ENCODE data around the gene SOBP. TPM values are rescaled to one million over a fixed set of nuclear protein-coding genes. Genes with fewer than 3 reads are reported as not detected.

SOBP gene
- total and polyA plus RNA-seq, 2 donors (not counting 3 experiments of a cell fraction or from before 2014, with no cell fraction given): 0.35 to 6.6 TPM

GRCh38 chr6:107545763-107546162 lies 55.8 kb downstream of the SOBP start:
- ChIA-PET POLR2A (no interaction called here), CTCF (no interaction called here)
- TF ChIP-seq EZH2 (IDR thresholded peaks at IDR 0.05; ENCODE audit: borderline replicate concordance, low read depth, low read length, severe bottlenecking) (no peak), CTCF (IDR thresholded peaks at IDR 0.05; ENCODE audit: extremely low read depth in 1 of 2, insufficient read depth in 1 of 2, low read depth in 1 of 2, low read length in 2 of 2) (no peak), POLR2AphosphoS5 (IDR thresholded peaks at IDR 0.05; ENCODE audit: insufficient read depth, low read depth, low read length) (no peak), JUN (IDR thresholded peaks at IDR 0.05; ENCODE audit: borderline replicate concordance, insufficient read depth, insufficient read length, low read depth) (no peak), MYC (IDR thresholded peaks at IDR 0.05; ENCODE audit: low read depth, low read length) (no peak), FOS (IDR thresholded peaks at IDR 0.05; ENCODE audit: borderline replicate concordance, insufficient read depth, low read length) (no peak), MAX (IDR thresholded peaks at IDR 0.05; ENCODE audit: insufficient read depth, insufficient read length) (no peak), POLR2A (IDR thresholded peaks at IDR 0.05; ENCODE audit: low read depth, low read length) (no peak), GATA2 (IDR thresholded peaks at IDR 0.05; ENCODE audit: insufficient read depth, insufficient read length, low read depth, low read length) (no peak)
- no peak overlapping the region for H3K9ac ChIP-seq (replicated peaks; ENCODE audit: extremely low read depth, insufficient read depth, low read length)
- no peaks in the 10 kb centered on the region for H3K9me3 ChIP-seq (replicated peaks; ENCODE audit: control insufficient read depth, insufficient read depth, low read length)
- H4K20me1 ChIP-seq (replicated peaks; ENCODE audit: control insufficient read depth, extremely low read depth, insufficient read depth, low read length): no peaks in the 10 kb centered on the region
- dilution Hi-C loops (cut with MboI; ENCODE audit: extremely low pct_ligation_motif_present, low sequenced_read_pairs) (no loop called here), intact Hi-C loops (cut with micrococcal nuclease) (no loop called here)
- no peaks in the 10 kb centered on the region for H3K4me1 ChIP-seq (ENCODE audit: control insufficient read depth, extremely low read depth, insufficient read depth, low read length)
- H3K79me2 ChIP-seq (ENCODE audit: control insufficient read depth, insufficient read depth, low read length): no peaks in the 10 kb centered on the region
- no peak overlapping the region for H3K27ac ChIP-seq (ENCODE audit: insufficient read depth, low read depth, low read length)
- no peaks in the 10 kb centered on the region for H3K27me3 ChIP-seq (ENCODE audit: control insufficient read depth in 2 of 2, insufficient read depth in 2 of 2, low read length in 2 of 2)
- H3K9me1 ChIP-seq (replicated peaks; ENCODE audit: control insufficient read depth, extremely low read depth, insufficient read depth, low read length): no peaks in the 10 kb centered on the region
- H2AFZ ChIP-seq (ENCODE audit: low read depth, low read length): no peak overlapping the region
- DNase-seq (ENCODE audit: low read depth, low spot score) (no peak), FAIRE-seq (no peak)
- no peak overlapping the region for H3K4me3 ChIP-seq (replicated peaks in 1 of 3; ENCODE audit: insufficient read depth in 1 of 3, low read depth in 1 of 3, low read length in 3 of 3)
- BruUV-seq (replicated peaks): no TSS peak
- H3K4me2 ChIP-seq (ENCODE audit: insufficient read depth, low read length): no peak overlapping the region
- H3K36me3 ChIP-seq (ENCODE audit: control insufficient read depth in 2 of 2, extremely low read depth in 1 of 2, insufficient read depth in 2 of 2, low read length in 2 of 2): no peaks in the 10 kb centered on the region
